ENCODE results near the gene ASNSD1. TPM values are rescaled to one million over a fixed set of nuclear protein-coding genes. Genes with fewer than 3 reads are reported as not detected.

Gene ASNSD1
- total RNA-seq, 1 experiment from 2014 or later, result 41.4 TPM

DNA sequence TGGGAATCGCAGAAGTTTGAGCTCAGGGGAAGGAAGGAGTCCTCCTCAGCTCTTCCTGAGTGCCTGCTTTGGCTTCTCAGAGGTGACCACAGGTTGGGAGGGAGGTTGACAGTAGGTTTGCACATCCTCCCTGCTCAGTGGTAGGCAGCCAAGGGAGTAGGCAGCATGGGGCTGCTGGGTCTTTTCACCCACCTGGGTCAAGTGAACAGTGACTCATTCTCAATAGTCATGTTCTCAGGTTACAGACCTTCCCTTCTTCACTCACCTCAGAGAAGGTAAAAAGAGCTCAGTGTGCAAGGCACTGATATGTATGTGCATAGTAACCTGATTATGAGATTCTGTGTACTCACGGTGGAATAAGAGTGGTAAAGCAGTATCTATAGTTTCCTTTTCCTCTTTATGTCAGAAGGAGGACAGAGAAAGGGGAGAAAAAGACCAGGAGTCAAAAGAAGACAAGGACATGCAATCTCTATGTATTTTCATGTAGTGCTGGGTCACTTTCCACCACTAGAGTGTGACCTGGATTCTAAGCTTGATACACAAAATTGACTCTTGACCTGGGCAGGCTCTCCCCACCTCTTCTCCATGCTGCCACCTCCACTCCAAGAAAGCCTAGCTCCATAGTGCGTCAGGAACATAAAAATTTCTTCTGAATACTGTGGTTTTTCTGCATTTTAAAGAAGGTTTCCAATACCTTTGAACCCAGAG lies 36.5 kb upstream of the ASNSD1 start:
- DNase-seq (ENCODE audit: unreplicated experiment), result peak; percentile 26
- CTCF ChIA-PET, result interaction anchor here (0.7 to 1.1 kb wide), 4 partner anchors 11 to 746 kb away, joined by 3 read pairs; no protein-coding TSS in a partner anchor
- H3K9me3 Mint-ChIP-seq (ENCODE audit: unreplicated experiment), result no peaks in the 10 kb centered on the region
- TF ChIP-seq, protein P1, sequence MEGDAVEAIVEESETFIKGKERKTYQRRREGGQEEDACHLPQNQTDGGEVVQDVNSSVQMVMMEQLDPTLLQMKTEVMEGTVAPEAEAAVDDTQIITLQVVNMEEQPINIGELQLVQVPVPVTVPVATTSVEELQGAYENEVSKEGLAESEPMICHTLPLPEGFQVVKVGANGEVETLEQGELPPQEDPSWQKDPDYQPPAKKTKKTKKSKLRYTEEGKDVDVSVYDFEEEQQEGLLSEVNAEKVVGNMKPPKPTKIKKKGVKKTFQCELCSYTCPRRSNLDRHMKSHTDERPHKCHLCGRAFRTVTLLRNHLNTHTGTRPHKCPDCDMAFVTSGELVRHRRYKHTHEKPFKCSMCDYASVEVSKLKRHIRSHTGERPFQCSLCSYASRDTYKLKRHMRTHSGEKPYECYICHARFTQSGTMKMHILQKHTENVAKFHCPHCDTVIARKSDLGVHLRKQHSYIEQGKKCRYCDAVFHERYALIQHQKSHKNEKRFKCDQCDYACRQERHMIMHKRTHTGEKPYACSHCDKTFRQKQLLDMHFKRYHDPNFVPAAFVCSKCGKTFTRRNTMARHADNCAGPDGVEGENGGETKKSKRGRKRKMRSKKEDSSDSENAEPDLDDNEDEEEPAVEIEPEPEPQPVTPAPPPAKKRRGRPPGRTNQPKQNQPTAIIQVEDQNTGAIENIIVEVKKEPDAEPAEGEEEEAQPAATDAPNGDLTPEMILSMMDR (IDR thresholded peaks at IDR 0.05; ENCODE audit: unreplicated experiment), result no peak
- H3K4me1 Mint-ChIP-seq (ENCODE audit: insufficient read depth, unreplicated experiment), result no peaks in the 10 kb centered on the region
- POLR2A ChIA-PET, result interaction anchor here (0.7 kb wide), 1 partner anchor 736 kb away, joined by 3 read pairs; no protein-coding TSS in a partner anchor
- H3K36me3 Mint-ChIP-seq (ENCODE audit: insufficient read depth, unreplicated experiment), result no peaks in the 10 kb centered on the region
- no peak overlapping the region for H3K27ac Mint-ChIP-seq (ENCODE audit: low read depth, unreplicated experiment)
- BruUV-seq (replicated peaks), result no TSS peak
- intact Hi-C loops (cut with micrococcal nuclease), result no loop called here
- no peak overlapping the region for H3K4me3 Mint-ChIP-seq (ENCODE audit: unreplicated experiment)
- H3K27me3 Mint-ChIP-seq (ENCODE audit: insufficient read depth, unreplicated experiment), result no peaks in the 10 kb centered on the region

DNA sequence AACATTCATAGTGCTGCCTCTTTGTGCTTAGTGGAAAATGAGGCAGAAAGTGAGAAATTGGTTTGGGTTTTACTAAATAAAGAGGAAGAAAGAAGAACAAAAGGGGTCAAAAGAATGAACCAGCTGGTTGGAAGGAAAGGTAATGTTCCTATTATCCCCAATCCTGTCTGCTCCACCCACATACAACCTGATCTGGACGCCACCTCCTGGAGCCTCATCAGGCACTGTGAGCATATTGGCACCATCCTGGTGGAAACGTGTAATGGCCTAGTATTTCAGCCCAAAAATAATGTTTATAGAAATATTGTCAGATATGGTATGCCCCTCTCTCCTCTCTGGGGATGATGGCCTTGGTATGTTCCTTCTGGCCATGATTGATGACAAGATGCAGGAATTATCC lies 35.6 kb upstream of the ASNSD1 start:
- H3K36me3 Mint-ChIP-seq (ENCODE audit: insufficient read depth, unreplicated experiment), result no peaks in the 10 kb centered on the region
- TF ChIP-seq, protein P1 (IDR thresholded peaks at IDR 0.05; ENCODE audit: unreplicated experiment), result no peak
- H3K27me3 Mint-ChIP-seq (ENCODE audit: insufficient read depth, unreplicated experiment), result no peaks in the 10 kb centered on the region
- intact Hi-C loops (cut with micrococcal nuclease), result no loop called here
- no TSS peak for BruUV-seq (replicated peaks)
- H3K4me1 Mint-ChIP-seq (ENCODE audit: insufficient read depth, unreplicated experiment), result no peaks in the 10 kb centered on the region
- no peak for DNase-seq (ENCODE audit: unreplicated experiment)
- POLR2A ChIA-PET, result interaction anchor here (0.7 kb wide), 1 partner anchor 735 kb away, joined by 3 read pairs; no protein-coding TSS in a partner anchor
- H3K27ac Mint-ChIP-seq (ENCODE audit: low read depth, unreplicated experiment), result no peak overlapping the region
- no peaks in the 10 kb centered on the region for H3K9me3 Mint-ChIP-seq (ENCODE audit: unreplicated experiment)
- H3K4me3 Mint-ChIP-seq (ENCODE audit: unreplicated experiment), result no peak overlapping the region
- CTCF ChIA-PET, result interaction anchor here (0.6 to 1.1 kb wide), 5 partner anchors 10 to 745 kb away, joined by 3 to 4 read pairs (median 3); no protein-coding TSS in a partner anchor

GRCh38 chr2:189627789-189628188 lies 33.5 kb upstream of the ASNSD1 start:
- Mint-ChIP-seq H3K27ac (ENCODE audit: low read depth, unreplicated experiment) (no peak overlapping the region), H3K4me1 (ENCODE audit: insufficient read depth, unreplicated experiment) (no peaks in the 10 kb centered on the region), H3K36me3 (ENCODE audit: insufficient read depth, unreplicated experiment) (no peaks in the 10 kb centered on the region), H3K27me3 (ENCODE audit: insufficient read depth, unreplicated experiment) (no peaks in the 10 kb centered on the region), H3K9me3 (ENCODE audit: unreplicated experiment) (no peaks in the 10 kb centered on the region), H3K4me3 (ENCODE audit: unreplicated experiment) (no peak overlapping the region)
- no TSS peak for BruUV-seq (replicated peaks)
- intact Hi-C loops (cut with micrococcal nuclease), result no loop called here
- ChIA-PET POLR2A (no interaction called here), CTCF (interaction anchor here (1.3 kb wide), 1 partner anchor 144 kb away, joined by 3 read pairs; no protein-coding TSS in a partner anchor)
- TF ChIP-seq, protein P1 (IDR thresholded peaks at IDR 0.05; ENCODE audit: unreplicated experiment), result no peak
- no peak for DNase-seq (ENCODE audit: unreplicated experiment)

- CTCF ChIA-PET, result interaction anchor here (0.7 to 1.3 kb wide), 4 partner anchors 13 to 145 kb away, joined by 3 to 4 read pairs (median 3); no protein-coding TSS in a partner anchor
Measured at GRCh38 chr2:189628817-189629530, 32.3 kb upstream of the ASNSD1 start.

More at GRCh38 chr2:189628817-189629530, 32.3 kb upstream of the ASNSD1 start:
- no TSS peak for BruUV-seq (replicated peaks)
- Mint-ChIP-seq H3K27ac (ENCODE audit: low read depth, unreplicated experiment) (no peak overlapping the region), H3K4me1 (ENCODE audit: insufficient read depth, unreplicated experiment) (no peaks in the 10 kb centered on the region), H3K27me3 (ENCODE audit: insufficient read depth, unreplicated experiment) (no peaks in the 10 kb centered on the region), H3K9me3 (ENCODE audit: unreplicated experiment) (no peaks in the 10 kb centered on the region), H3K36me3 (ENCODE audit: insufficient read depth, unreplicated experiment) (no peaks in the 10 kb centered on the region), H3K4me3 (ENCODE audit: unreplicated experiment) (no peak overlapping the region)
- DNase-seq (ENCODE audit: unreplicated experiment), result no peak
- POLR2A ChIA-PET, result interaction anchor here (0.6 to 1.2 kb wide), 4 partner anchors 14 to 447 kb away, joined by 3 read pairs; no protein-coding TSS in a partner anchor
- intact Hi-C loops (cut with micrococcal nuclease), result no loop called here
- TF ChIP-seq, protein P1 (IDR thresholded peaks at IDR 0.05; ENCODE audit: unreplicated experiment), result no peak

Data from MCF 10A (cell line).